H1 (cell line): ENCODE results near the gene NHERF2. TPM values are rescaled to one million over a fixed set of nuclear protein-coding genes. Genes with fewer than 3 reads are reported as not detected.

Experiments used
- BACH1 ChIP-seq: IDR thresholded peaks from 2 replicates; pipeline ENCODE4 v1.6.1; 2012; ENCODE audit warnings: low read length, improper control_type of control experiment
- EGR1 ChIP-seq: IDR thresholded peaks from 2 replicates; pipeline ENCODE4 v1.6.1; 2011; ENCODE audit warnings: low read depth, low read length, borderline replicate concordance
- KDM5A ChIP-seq: fragments of 200-600 bp; IDR thresholded peaks from 2 replicates; pipeline ENCODE4 v1.7.1; 2012; ENCODE audit warnings: mild to moderate bottlenecking, low read length, inconsistent platforms, mixed read lengths
- SRF ChIP-seq: IDR thresholded peaks from 2 replicates; pipeline ENCODE4 v1.6.1; 2011; ENCODE audit warnings: mild to moderate bottlenecking, low read depth, low read length, moderate library complexity
- SUZ12 ChIP-seq: fragments of 200-600 bp; sonication (generic); IDR thresholded peaks from 2 replicates; pipeline ENCODE4 v1.6.1; 2012; ENCODE audit warnings: mild to moderate bottlenecking, inconsistent platforms, low read length, moderate library complexity, mixed read lengths
- polyA plus RNA-seq, 7 experiments: library from polyadenylated mRNA; depleted of rRNA in 3 of 7; stranded (reverse) in 5 of 7; unstranded in 2 of 7; fragments of >200 nt in 5 of 7; fragments of 200-250 nt in 2 of 7; gene quantifications; 1 replicate in 5 of 7; 2 replicates in 1 of 7; 4 replicates in 1 of 7; pipeline versions ENCODE4 v1.2.1 to v1.2.3, GENCODE V29; 2011 to 2013; ENCODE audit warnings: missing spikeins in 2 of 7, mixed read lengths in 2 of 7
- total RNA-seq: library from RNA; stranded (reverse); fragmentation: NEBNext Ultra II Directional; extraction: Animal tissue kit (Norgen Biotek cat#: 25700); gene quantifications from 2 replicates; pipeline ENCODE4 v1.2.1, GENCODE V29; 2021
- TF ChIP-seq, protein P1 (sequence below): fragments of 300-600 bp; sonication (generic); IDR thresholded peaks from 2 replicates; pipeline ENCODE4 v1.7.1; 2012; ENCODE audit warnings: low read length, moderate library complexity, mild to moderate bottlenecking, inconsistent platforms; ENCODE audit not compliant: insufficient replicate concordance

Gene NHERF2
- total and polyA plus RNA-seq, 2 of the 8 experiments (the other 6 are each of a cell fraction or from before 2014, with no cell fraction given), result 13.9 to 19.3 TPM

DNA sequence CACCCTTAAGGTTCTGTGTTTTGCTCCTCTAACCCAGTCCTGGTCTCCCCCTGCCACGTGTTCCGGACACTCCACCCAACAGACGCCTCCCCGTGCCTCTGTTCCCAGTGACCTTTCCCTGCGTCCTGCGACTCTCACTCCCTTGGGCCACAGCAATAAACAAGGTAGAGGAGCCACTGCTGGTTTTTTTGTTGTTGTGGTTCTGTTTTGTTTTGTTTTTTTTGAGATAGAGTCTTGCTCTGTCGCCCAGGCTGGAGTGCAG lies 10.8 kb upstream of the NHERF2 start (continued):
- TF ChIP-seq, protein P1, sequence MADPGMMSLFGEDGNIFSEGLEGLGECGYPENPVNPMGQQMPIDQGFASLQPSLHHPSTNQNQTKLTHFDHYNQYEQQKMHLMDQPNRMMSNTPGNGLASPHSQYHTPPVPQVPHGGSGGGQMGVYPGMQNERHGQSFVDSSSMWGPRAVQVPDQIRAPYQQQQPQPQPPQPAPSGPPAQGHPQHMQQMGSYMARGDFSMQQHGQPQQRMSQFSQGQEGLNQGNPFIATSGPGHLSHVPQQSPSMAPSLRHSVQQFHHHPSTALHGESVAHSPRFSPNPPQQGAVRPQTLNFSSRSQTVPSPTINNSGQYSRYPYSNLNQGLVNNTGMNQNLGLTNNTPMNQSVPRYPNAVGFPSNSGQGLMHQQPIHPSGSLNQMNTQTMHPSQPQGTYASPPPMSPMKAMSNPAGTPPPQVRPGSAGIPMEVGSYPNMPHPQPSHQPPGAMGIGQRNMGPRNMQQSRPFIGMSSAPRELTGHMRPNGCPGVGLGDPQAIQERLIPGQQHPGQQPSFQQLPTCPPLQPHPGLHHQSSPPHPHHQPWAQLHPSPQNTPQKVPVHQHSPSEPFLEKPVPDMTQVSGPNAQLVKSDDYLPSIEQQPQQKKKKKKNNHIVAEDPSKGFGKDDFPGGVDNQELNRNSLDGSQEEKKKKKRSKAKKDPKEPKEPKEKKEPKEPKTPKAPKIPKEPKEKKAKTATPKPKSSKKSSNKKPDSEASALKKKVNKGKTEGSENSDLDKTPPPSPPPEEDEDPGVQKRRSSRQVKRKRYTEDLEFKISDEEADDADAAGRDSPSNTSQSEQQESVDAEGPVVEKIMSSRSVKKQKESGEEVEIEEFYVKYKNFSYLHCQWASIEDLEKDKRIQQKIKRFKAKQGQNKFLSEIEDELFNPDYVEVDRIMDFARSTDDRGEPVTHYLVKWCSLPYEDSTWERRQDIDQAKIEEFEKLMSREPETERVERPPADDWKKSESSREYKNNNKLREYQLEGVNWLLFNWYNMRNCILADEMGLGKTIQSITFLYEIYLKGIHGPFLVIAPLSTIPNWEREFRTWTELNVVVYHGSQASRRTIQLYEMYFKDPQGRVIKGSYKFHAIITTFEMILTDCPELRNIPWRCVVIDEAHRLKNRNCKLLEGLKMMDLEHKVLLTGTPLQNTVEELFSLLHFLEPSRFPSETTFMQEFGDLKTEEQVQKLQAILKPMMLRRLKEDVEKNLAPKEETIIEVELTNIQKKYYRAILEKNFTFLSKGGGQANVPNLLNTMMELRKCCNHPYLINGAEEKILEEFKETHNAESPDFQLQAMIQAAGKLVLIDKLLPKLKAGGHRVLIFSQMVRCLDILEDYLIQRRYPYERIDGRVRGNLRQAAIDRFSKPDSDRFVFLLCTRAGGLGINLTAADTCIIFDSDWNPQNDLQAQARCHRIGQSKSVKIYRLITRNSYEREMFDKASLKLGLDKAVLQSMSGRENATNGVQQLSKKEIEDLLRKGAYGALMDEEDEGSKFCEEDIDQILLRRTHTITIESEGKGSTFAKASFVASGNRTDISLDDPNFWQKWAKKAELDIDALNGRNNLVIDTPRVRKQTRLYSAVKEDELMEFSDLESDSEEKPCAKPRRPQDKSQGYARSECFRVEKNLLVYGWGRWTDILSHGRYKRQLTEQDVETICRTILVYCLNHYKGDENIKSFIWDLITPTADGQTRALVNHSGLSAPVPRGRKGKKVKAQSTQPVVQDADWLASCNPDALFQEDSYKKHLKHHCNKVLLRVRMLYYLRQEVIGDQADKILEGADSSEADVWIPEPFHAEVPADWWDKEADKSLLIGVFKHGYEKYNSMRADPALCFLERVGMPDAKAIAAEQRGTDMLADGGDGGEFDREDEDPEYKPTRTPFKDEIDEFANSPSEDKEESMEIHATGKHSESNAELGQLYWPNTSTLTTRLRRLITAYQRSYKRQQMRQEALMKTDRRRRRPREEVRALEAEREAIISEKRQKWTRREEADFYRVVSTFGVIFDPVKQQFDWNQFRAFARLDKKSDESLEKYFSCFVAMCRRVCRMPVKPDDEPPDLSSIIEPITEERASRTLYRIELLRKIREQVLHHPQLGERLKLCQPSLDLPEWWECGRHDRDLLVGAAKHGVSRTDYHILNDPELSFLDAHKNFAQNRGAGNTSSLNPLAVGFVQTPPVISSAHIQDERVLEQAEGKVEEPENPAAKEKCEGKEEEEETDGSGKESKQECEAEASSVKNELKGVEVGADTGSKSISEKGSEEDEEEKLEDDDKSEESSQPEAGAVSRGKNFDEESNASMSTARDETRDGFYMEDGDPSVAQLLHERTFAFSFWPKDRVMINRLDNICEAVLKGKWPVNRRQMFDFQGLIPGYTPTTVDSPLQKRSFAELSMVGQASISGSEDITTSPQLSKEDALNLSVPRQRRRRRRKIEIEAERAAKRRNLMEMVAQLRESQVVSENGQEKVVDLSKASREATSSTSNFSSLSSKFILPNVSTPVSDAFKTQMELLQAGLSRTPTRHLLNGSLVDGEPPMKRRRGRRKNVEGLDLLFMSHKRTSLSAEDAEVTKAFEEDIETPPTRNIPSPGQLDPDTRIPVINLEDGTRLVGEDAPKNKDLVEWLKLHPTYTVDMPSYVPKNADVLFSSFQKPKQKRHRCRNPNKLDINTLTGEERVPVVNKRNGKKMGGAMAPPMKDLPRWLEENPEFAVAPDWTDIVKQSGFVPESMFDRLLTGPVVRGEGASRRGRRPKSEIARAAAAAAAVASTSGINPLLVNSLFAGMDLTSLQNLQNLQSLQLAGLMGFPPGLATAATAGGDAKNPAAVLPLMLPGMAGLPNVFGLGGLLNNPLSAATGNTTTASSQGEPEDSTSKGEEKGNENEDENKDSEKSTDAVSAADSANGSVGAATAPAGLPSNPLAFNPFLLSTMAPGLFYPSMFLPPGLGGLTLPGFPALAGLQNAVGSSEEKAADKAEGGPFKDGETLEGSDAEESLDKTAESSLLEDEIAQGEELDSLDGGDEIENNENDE, result no peak
- no peak for TF ChIP-seq KDM5A
- TF ChIP-seq SUZ12, result no peak
- no peak for TF ChIP-seq BACH1
- no peak for TF ChIP-seq SRF
- no peak for TF ChIP-seq EGR1
- TF ChIP-seq, all 59 proteins: peak for 0
